ENCODE results near the gene RAC3.

DNA sequence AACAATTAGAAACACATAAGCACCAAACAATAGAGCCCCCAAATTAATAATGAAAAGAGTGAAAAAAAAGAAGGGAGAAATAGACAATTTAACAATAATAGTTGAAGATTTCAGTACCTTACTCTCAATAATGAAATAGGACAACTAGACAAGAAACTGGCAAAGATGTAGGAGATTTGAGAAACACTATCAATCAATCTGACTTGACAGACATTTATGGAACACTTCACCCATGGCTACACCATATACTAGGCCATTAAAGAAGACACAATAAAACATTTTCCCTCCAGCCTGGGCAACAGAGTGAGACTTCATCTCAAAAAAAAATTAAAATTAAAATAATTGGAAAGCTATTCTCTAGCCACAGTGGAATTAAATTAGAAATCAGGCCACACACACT is 39.1 kb downstream of the RAC3 start:
- TF ChIP-seq, protein P1, sequence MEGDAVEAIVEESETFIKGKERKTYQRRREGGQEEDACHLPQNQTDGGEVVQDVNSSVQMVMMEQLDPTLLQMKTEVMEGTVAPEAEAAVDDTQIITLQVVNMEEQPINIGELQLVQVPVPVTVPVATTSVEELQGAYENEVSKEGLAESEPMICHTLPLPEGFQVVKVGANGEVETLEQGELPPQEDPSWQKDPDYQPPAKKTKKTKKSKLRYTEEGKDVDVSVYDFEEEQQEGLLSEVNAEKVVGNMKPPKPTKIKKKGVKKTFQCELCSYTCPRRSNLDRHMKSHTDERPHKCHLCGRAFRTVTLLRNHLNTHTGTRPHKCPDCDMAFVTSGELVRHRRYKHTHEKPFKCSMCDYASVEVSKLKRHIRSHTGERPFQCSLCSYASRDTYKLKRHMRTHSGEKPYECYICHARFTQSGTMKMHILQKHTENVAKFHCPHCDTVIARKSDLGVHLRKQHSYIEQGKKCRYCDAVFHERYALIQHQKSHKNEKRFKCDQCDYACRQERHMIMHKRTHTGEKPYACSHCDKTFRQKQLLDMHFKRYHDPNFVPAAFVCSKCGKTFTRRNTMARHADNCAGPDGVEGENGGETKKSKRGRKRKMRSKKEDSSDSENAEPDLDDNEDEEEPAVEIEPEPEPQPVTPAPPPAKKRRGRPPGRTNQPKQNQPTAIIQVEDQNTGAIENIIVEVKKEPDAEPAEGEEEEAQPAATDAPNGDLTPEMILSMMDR (IDR thresholded peaks at IDR 0.05) = no peak
- TF ChIP-seq POLR2A (IDR thresholded peaks at IDR 0.05) (no peak), EP300 (IDR thresholded peaks at IDR 0.05) (no peak)

All from tibial nerve (tissue), 4 donors.